T1000 (cell line): Measurements from ENCODE around the gene ITPKA.

Source experiments
- DNase-seq: peaks from one replicate; lab custom pipeline; 2025; ENCODE audit warnings: mixed read lengths; lab: John Stamatoyannopoulos, UW

The ITPKA gene

GRCh38 chr15:41490355-41490754 lies 3.3 kb upstream of the ITPKA start:
- DNase-seq, result no peak

- no peak for DNase-seq
Measured at GRCh38 chr15:41491889-41492288, 1.8 kb upstream of the ITPKA start.

DNA sequence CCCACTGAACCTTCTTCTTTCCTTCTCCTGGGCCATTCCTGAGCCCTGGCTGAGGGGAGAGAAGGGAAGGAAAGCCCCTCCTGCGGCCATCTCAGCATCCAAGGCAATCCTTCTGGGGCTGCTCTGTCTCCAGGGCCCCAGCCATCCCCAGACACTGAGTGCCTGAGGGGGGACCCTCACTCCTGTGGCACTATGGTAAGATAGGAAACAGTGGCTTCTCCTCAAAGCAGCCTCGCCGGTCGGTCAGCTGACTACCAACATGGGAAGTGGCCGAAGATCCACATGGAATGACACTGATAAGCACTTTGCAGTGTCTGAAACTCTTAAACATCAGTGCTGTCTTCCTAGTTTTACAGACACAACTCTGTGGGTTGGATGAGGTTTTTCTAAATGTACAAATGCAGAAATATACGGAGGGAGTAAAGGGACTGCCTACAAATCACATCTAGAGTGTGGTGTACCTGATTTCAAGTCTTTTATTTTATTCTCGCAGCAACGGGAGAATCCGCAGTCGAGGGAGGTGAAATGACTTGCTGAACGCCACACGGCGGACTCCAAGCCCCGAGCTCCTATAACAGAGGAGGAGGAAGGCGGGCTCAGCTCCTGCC lies 973 bp upstream of the ITPKA start:
- DNase-seq, result no peak

GRCh38 chr15:41493902-41494189 lies 172 bp downstream of the ITPKA start:
- no peak for DNase-seq

DNA sequence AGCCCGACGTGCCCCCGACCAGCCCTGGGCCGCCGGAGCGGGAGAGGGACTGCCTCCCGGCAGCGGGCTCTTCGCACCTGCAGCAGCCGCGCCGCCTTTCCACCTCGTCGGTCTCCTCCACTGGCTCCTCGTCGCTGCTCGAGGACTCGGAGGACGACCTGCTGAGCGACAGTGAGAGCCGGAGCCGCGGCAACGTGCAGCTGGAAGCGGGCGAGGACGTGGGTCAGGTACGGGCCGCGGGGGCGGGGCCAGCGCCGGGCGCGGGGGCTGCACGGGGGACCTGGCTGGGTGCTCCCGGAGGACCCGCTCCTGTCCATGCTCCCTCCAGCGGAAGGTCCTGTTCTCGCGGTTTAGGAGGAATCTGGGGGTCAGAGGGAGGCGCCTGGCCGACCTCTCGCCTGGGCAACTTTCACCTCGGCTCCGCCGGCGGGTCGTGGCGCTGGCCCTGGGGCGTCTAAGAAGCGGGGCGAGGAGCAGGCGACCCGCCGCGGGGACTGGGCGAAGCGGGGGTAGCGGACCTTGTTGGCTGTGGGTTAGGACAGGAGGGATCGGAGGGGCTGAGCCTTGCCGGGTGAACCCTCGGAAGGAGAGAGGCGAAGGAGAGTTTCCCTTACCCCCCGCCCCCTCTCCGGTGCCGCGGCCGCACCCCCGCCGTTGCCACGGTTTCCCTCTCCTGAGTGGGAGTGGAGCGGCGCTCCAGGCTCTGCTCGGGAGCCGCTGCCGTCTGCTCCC lies 682 bp downstream of the ITPKA start:
- no peak for DNase-seq

DNA sequence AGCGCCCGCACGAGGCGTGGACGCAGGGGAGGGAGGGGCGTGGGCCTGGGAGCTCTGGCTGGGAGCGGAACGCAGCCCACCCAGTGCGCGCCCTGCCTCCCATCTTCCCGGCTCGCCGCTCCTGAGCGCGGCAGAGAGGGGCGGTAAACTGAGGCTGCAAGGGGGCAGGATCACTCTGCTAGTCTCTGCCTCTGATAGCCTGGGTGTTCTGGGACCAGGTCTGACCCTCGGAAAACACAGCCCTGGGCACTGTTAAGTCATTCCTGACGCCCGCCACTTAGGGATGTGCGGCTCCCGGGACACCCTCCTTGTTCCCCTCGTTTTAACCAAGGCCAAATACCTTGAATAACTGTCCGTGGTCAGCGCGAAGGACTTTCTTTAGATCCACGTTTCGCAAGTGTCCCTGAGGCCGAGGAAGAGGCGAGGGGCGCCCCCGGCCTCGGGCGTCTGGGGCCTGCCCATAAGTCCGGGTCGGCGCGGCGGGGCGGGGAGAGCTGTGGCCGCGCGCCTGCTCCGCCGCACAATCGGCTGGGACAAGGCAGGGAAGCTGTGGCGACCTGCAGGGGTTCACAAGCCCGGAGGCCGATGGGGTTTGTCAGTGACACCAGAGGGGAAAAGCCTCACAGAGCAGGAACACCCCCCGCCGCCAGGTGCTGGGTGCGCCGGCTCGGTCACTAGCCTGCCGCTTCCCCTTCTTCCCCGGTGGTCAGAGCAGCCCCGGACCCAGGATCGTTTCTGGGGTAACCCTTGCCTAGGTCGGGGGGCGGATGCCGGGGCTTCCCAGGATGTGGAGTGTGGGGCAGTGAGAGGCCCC lies 1.5 kb downstream of the ITPKA start:
- DNase-seq, result no peak

DNA sequence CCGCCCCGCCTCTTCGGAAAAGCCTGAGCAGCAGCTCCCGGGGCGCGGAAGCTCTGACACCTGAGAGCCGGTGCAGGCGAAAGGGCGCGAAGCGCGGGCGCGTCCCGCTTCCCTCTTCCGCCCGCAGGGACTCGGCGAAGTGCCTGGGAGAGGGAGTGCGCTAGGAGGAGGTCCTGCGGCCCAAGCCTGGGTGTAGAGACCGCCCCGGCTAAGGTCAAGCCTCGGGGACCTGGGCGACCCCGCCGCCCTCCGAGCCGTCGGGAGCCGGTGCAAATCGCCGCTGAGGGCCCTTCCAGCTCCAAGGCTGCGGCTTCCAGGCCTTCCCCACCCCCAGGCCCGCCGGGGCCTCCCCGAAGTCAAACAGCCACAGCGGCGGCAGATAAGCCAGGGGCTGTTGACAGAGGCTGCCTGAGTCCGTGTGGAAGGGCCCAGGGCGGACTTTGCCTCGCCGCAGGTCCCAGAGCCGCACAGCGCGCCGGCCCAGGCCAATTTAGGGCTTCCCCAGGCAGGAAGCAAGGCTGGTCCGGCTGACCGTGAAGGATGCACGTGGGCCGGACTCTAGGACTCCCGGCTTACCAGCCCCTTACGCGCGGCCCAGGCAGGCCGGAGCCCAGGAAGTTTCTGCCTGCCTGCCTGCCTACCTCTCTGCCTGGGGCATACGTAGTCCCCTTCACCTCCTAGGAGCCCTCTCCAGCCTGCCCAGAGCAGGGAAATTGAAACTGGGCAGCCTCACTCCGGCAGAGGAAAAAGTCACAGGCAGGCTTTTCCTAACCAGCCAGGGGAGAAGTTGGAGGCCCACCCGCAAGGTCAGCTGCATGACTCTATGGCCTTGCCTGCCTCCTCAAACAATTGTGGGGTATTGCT lies 2.3 kb downstream of the ITPKA start:
- DNase-seq, result no peak

- no peak for DNase-seq
Measured at GRCh38 chr15:41498657-41499056, 5.0 kb downstream of the ITPKA start.

GRCh38 chr15:41499109-41499851 lies 5.6 kb downstream of the ITPKA start:
- DNase-seq, result no peak

- no peak for DNase-seq
Measured at GRCh38 chr15:41501191-41501917, 7.7 kb downstream of the ITPKA start.

GRCh38 chr15:41501931-41502794 lies 8.5 kb downstream of the ITPKA start:
- DNase-seq, result no peak

GRCh38 chr15:41502795-41503668 lies 9.4 kb downstream of the ITPKA start:
- DNase-seq, result no peak

DNA sequence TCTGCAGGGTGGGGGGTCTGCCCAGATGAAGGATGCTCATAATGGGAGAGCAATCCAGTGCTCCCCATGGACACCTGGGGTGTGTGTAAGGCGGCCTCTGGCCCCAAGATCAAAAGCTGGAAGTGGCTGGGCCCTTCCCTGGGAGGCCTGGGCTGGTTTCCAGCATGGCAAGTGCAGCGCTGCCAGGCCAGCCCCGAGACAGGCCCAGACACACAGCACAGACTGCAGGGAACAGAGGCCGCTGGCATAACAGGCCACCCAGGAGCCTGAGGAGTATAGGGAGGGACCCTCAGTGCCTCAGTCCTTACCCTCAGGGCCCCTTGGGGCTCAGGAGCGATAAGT lies 10.0 kb downstream of the ITPKA start:
- DNase-seq, result no peak

DNA sequence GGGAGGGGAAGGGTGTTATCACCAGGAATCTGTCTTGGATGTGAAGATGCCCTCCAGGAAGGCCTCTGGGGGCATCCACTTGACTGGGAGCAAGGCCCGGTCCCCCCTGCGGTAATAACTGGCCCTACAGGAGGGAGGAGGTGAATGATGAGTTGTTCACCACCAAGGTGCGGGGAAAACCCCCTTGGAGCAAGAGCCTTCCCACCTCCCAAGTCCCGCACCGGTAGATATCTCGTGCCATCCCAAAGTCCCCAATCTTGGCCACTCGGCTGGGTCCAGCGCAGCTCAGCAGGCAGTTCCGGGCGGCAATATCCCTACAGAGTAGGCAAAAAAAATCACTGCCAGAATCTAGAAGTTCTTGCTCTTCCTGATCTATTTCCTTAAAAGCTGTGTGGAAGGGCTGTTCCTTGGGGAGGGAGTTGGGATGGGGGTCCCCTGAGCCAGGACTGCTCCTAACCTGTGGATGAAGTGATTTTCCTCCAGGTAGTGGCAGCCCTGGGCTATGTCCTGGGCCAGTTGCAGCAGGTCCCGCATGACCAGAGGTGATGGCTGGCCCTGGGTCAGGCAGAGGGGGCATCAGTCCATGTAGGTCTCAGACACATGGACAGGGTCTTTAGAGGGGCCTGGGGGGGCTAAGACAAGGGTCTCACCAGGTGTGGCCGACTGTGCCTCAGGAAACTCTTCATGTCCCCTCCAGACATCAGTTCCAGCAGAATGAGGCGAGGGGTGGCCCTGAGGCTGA lies 11.2 kb downstream of the ITPKA start:
- no peak for DNase-seq

DNA sequence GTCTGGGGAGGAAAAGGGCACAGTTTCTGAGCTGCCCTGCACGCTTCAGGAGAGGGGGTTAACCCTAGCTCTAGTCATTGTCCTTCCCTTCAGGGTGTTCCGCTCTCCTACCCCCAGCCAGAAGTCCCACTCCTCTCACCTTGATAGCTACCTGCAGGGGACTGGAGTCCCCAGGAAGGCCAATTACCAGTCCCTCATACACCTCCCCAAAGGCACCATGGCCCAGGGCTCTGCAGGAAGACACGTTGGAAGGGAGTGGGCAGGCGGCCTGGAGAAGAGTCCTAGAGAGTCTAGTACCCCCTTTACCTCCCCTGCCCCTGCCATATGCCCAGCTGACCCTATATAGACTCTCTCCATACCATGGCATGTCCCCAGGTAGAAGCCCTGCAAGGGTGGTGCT lies 12.1 kb downstream of the ITPKA start:
- DNase-seq, result no peak

- no peak for DNase-seq
Measured at GRCh38 chr15:41506796-41507341, 13.2 kb downstream of the ITPKA start.

DNA sequence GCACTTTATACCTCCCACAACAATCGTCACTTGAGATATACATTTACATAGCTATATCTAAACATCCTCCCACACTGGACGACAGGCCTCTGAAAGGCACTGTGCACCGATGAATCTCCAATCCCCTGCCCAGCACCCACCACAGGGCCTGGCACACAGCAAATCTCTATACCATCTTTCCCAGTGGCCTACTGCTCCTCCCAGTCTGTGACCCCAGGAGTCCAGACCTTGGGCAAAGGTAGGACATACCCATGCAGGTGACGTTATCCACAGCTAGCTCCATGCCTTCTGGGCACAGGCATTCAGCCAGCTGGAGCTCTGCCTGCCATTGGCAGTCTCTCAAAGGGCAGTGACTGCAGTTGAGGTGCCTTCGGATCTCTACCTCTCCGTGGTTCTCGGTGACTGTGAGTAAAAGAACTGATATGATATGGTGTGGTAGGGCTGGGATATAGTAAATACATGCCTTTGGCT lies 14.2 kb downstream of the ITPKA start:
- DNase-seq, result no peak

- DNase-seq, result no peak
Measured at GRCh38 chr15:41510728-41511127, 17.1 kb downstream of the ITPKA start.
